Caco-2 (cell line): ENCODE measurements around the gene KSR2. TPM values are rescaled to one million over a fixed set of nuclear protein-coding genes. Genes with fewer than 3 reads are reported as not detected.

Source experiments
- BruUV-seq: library from RNA; stranded (reverse); fragments of 400-500 nt; replicated peaks from 2 replicates; lab custom pipeline; 2021; lab: Mats Ljungman, UMichigan
- CTCF ChIA-PET: fragments of 300-600 bp; sonication (Branson Sonifier 250); formaldehyde crosslinking; loops from one replicate; lab custom pipeline; 2022; ENCODE audit warnings: antibody characterized with exemption; lab: Charles Lee
- POLR2A ChIA-PET: fragments of 300-600 bp; sonication (Branson Sonifier 250); formaldehyde crosslinking; loops from one replicate; lab custom pipeline; 2022; ENCODE audit warnings: antibody characterized with exemption; lab: Charles Lee
- DNase-seq, 2 experiments: peaks; one replicate each; pipeline versions ENCODE4 v3.0.0 to v3.0.0-alpha.2; 2020 to 2022
- H3K27me3 ChIP-seq: replicated peaks from 2 replicates; pipeline ENCODE4 v1.6.0; 2011; ENCODE audit warnings: low read length; ENCODE audit not compliant: control insufficient read depth, insufficient read depth
- H3K36me3 ChIP-seq: 2 replicates; pipeline ENCODE4 v1.5.1; 2011; ENCODE audit warnings: low read length; ENCODE audit not compliant: control insufficient read depth, insufficient read depth
- H3K4me1 ChIP-seq: fragments of 250-450 bp; sonication (Bioruptor Pico); 2 replicates; pipeline ENCODE4 v1.5.1; 2020; ENCODE audit warnings: mild to moderate bottlenecking
- H3K4me3 ChIP-seq: 2 replicates; pipeline ENCODE4 v1.5.1; 2011; ENCODE audit warnings: low read depth, mild to moderate bottlenecking, control low read depth, low read length
- H3K9me3 ChIP-seq: fragments of 250-450 bp; sonication (Bioruptor Pico); 2 replicates; pipeline ENCODE4 v1.5.1; 2020; ENCODE audit warnings: mild to moderate bottlenecking, moderate library complexity
- H3K27ac Mint-ChIP-seq: one replicate; pipeline ENCODE4 v1.8.0; 2022; ENCODE audit warnings: mixed read lengths; ENCODE audit not compliant: unreplicated experiment
- H3K27me3 Mint-ChIP-seq: one replicate; pipeline ENCODE4 v1.8.0; 2022; ENCODE audit warnings: mixed read lengths; ENCODE audit not compliant: insufficient read depth, unreplicated experiment
- H3K36me3 Mint-ChIP-seq: one replicate; pipeline ENCODE4 v1.8.0; 2022; ENCODE audit warnings: mild to moderate bottlenecking, mixed read lengths; ENCODE audit not compliant: insufficient read depth, unreplicated experiment
- H3K4me1 Mint-ChIP-seq: one replicate; pipeline ENCODE4 v1.8.0; 2022; ENCODE audit warnings: low read depth, mixed read lengths; ENCODE audit not compliant: unreplicated experiment
- H3K4me3 Mint-ChIP-seq: one replicate; pipeline ENCODE4 v1.8.0; 2022; ENCODE audit warnings: mild to moderate bottlenecking, moderate library complexity, mixed read lengths; ENCODE audit not compliant: unreplicated experiment
- H3K9me3 Mint-ChIP-seq: one replicate; pipeline ENCODE4 v1.8.0; 2022; ENCODE audit warnings: mixed read lengths; ENCODE audit not compliant: unreplicated experiment
- intact Hi-C: fragments of 100-400 bp; cut with micrococcal nuclease; formaldehyde crosslinking; loops from one replicate; pipeline ENCODE4 v1.10.0; 2022; ENCODE audit not compliant: unreplicated experiment
- total RNA-seq: library from RNA; stranded (reverse); gene quantifications from 2 replicates; pipeline ENCODE4 v1.2.3, GENCODE V29; 2022
- TF ChIP-seq, protein P1 (sequence below), 2 experiments: fragments of 200-600 bp in 1 of 2; IDR thresholded peaks; 1 replicate in 1 of 2; 2 replicates in 1 of 2; pipeline versions ENCODE4 v1.5.1 to v1.8.0; 2011 to 2022; ENCODE audit warnings: antibody characterized with exemption in 1 of 2, control low read depth in 1 of 2, inconsistent platforms in 1 of 2, low read depth in 1 of 2, low read length in 1 of 2, mild to moderate bottlenecking in 1 of 2, moderate library complexity in 1 of 2; ENCODE audit not compliant: insufficient read depth in 1 of 2, severe bottlenecking in 1 of 2, unreplicated experiment in 1 of 2

The KSR2 gene
- total RNA-seq, 1 experiment from 2014 or later: 0.66 TPM

DNA sequence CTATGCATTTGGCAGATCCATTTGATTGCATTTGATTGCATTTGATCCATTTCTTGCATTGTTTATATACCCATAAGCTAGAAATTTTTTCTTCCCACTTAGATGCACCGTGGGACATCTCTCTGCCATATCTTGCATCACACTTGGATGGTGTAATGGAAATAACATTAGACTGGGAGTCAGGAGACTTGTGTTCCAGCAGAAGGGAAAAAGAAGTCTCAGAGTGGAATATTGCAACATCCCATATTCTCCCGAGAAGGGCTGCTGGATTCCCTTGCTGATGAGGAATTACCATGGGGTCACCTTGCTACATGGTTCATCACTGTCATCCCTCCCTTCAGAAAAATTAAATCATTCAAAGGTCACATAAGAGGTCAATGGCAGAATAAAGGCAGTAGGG lies 78.1 kb downstream of the KSR2 start:
- CTCF ChIA-PET: interaction anchor here (1.2 kb wide), 1 partner anchor 126 kb away, joined by 3 read pairs; the partner anchor contains the start of gene RFC5
- DNase-seq: no peak
- H3K4me1 ChIP-seq: no peaks in the 10 kb centered on the region
- POLR2A ChIA-PET: no interaction called here
- H3K27ac Mint-ChIP-seq: no peak overlapping the region
- H3K4me1 Mint-ChIP-seq: no peaks in the 10 kb centered on the region
- H3K27me3 Mint-ChIP-seq: no peaks in the 10 kb centered on the region
- no peaks in the 10 kb centered on the region for H3K36me3 ChIP-seq
- H3K4me3 ChIP-seq: no peak overlapping the region
- H3K9me3 Mint-ChIP-seq: no peaks in the 10 kb centered on the region
- intact Hi-C loops: no loop called here
- BruUV-seq: no TSS peak
- H3K27me3 ChIP-seq: no peaks in the 10 kb centered on the region
- H3K9me3 ChIP-seq: no peaks in the 10 kb centered on the region
- TF ChIP-seq, protein P1, sequence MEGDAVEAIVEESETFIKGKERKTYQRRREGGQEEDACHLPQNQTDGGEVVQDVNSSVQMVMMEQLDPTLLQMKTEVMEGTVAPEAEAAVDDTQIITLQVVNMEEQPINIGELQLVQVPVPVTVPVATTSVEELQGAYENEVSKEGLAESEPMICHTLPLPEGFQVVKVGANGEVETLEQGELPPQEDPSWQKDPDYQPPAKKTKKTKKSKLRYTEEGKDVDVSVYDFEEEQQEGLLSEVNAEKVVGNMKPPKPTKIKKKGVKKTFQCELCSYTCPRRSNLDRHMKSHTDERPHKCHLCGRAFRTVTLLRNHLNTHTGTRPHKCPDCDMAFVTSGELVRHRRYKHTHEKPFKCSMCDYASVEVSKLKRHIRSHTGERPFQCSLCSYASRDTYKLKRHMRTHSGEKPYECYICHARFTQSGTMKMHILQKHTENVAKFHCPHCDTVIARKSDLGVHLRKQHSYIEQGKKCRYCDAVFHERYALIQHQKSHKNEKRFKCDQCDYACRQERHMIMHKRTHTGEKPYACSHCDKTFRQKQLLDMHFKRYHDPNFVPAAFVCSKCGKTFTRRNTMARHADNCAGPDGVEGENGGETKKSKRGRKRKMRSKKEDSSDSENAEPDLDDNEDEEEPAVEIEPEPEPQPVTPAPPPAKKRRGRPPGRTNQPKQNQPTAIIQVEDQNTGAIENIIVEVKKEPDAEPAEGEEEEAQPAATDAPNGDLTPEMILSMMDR (IDR thresholded peaks at IDR 0.05; ENCODE audit: insufficient read depth in 1 of 2, low read depth in 1 of 2, low read length in 1 of 2, severe bottlenecking in 1 of 2, unreplicated experiment in 1 of 2): no peak
- no peaks in the 10 kb centered on the region for H3K36me3 Mint-ChIP-seq
- no peak overlapping the region for H3K4me3 Mint-ChIP-seq

DNA sequence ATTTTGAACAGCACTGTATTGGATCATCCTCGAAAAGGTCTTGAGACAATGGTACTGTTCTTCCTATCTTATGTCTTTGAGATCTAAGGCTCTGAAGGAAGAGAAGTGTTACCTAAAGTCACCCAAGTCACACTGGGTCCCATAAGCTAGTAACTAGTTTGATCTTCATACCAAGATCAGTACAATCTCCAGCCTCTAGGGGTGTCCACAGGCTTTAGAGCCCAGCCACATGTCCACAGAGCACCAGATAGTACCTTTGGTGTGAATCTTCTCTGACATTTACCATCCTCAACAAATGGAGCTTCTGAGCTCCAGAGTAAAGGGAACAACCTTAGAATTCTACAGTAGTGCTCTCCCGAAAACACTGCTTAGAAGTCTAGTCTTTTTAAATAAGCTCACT lies 78.7 kb downstream of the KSR2 start:
- no peaks in the 10 kb centered on the region for H3K36me3 ChIP-seq
- TF ChIP-seq, protein P1 (IDR thresholded peaks at IDR 0.05; ENCODE audit: insufficient read depth in 1 of 2, low read depth in 1 of 2, low read length in 1 of 2, severe bottlenecking in 1 of 2, unreplicated experiment in 1 of 2): peak in 1 of 2 experiments; percentile 10
- H3K9me3 ChIP-seq: no peaks in the 10 kb centered on the region
- CTCF ChIA-PET: interaction anchor here (1.2 kb wide), 1 partner anchor 127 kb away, joined by 3 read pairs; the partner anchor contains the start of gene RFC5
- H3K27me3 Mint-ChIP-seq: no peaks in the 10 kb centered on the region
- no peak overlapping the region for H3K27ac Mint-ChIP-seq
- no peaks in the 10 kb centered on the region for H3K27me3 ChIP-seq
- H3K4me3 ChIP-seq: no peak overlapping the region
- no peaks in the 10 kb centered on the region for H3K4me1 ChIP-seq
- BruUV-seq: no TSS peak
- intact Hi-C loops: no loop called here
- no peak overlapping the region for H3K4me3 Mint-ChIP-seq
- DNase-seq: peak in 1 of 2 experiments; percentile 9
- no peaks in the 10 kb centered on the region for H3K36me3 Mint-ChIP-seq
- no peaks in the 10 kb centered on the region for H3K4me1 Mint-ChIP-seq
- POLR2A ChIA-PET: no interaction called here
- H3K9me3 Mint-ChIP-seq: no peaks in the 10 kb centered on the region

DNA sequence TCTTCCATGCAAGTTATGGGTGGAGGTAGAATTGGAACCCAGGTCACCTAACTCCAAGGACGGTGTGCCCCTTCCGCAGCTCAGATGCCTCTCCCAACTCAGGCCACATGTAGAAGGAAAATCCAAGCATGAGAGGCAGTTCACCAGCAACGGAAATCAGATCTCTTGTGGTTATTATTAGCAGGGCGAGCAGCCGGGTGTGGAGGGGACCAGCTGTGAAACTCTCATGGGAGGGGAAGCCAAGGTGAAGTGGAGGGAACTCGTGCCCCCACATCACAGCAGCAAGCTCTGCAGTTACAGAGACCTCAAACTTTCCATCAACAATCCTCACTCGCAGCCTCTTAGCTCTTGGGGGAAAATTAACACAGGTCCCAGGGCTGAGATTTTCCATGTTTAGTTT lies 79.7 kb downstream of the KSR2 start:
- DNase-seq: no peak
- ChIA-PET CTCF (no interaction called here), POLR2A (no interaction called here)
- intact Hi-C loops: no loop called here
- Mint-ChIP-seq H3K4me1 (no peaks in the 10 kb centered on the region), H3K4me3 (no peak overlapping the region), H3K36me3 (no peaks in the 10 kb centered on the region), H3K27ac (no peak overlapping the region), H3K27me3 (no peaks in the 10 kb centered on the region), H3K9me3 (no peaks in the 10 kb centered on the region)
- BruUV-seq: no TSS peak
- H3K4me1 ChIP-seq: no peaks in the 10 kb centered on the region
- TF ChIP-seq, protein P1 (IDR thresholded peaks at IDR 0.05; ENCODE audit: insufficient read depth in 1 of 2, low read depth in 1 of 2, low read length in 1 of 2, severe bottlenecking in 1 of 2, unreplicated experiment in 1 of 2): no peak
- no peaks in the 10 kb centered on the region for H3K36me3 ChIP-seq
- no peaks in the 10 kb centered on the region for H3K27me3 ChIP-seq
- H3K4me3 ChIP-seq: no peak overlapping the region
- no peaks in the 10 kb centered on the region for H3K9me3 ChIP-seq
